Measurements from ENCODE around the gene ACRV1. TPM values are rescaled to one million over a fixed set of nuclear protein-coding genes. Genes with fewer than 3 reads are reported as not detected.

The ACRV1 gene
- total RNA-seq, 4 donors from 2014 or later, result not detected

DNA sequence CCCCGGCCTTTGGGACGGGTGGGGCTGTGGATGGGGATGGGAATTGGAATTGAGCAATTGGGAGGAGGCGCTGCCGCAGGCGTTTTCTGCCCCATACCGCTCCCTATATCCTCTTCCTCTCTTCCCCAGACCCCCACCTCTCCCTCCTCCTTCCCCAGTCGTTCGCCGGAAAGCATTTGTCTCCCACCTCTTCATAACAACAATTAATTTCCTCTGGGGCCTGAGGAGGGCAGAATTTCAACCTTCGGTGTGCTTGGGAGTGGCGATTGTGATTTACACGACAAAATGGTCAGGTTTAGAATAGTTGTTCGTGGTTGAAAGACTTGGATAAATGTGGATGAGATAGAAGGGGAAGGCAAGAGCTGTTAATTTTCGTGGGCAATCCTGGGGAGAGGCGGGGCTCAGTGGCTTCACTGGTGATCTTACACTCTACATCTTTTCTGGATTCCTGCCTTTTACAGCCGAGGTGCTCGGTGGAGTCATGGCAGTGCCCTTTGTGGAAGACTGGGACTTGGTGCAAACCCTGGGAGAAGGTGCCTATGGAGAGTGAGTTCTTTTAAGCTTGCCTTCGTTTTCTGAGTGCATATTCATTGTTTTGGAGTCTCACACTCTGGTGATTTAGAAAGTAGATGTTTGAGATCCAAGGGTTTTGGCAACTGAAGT lies 54.2 kb downstream of the ACRV1 start:
- TF ChIP-seq, protein P1, sequence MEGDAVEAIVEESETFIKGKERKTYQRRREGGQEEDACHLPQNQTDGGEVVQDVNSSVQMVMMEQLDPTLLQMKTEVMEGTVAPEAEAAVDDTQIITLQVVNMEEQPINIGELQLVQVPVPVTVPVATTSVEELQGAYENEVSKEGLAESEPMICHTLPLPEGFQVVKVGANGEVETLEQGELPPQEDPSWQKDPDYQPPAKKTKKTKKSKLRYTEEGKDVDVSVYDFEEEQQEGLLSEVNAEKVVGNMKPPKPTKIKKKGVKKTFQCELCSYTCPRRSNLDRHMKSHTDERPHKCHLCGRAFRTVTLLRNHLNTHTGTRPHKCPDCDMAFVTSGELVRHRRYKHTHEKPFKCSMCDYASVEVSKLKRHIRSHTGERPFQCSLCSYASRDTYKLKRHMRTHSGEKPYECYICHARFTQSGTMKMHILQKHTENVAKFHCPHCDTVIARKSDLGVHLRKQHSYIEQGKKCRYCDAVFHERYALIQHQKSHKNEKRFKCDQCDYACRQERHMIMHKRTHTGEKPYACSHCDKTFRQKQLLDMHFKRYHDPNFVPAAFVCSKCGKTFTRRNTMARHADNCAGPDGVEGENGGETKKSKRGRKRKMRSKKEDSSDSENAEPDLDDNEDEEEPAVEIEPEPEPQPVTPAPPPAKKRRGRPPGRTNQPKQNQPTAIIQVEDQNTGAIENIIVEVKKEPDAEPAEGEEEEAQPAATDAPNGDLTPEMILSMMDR (IDR thresholded peaks at IDR 0.05), result no peak
- ATAC-seq (ENCODE audit: low FRiP score), result peak; percentile 24
- DNase-seq (ENCODE audit: low spot score), result no peak

DNA sequence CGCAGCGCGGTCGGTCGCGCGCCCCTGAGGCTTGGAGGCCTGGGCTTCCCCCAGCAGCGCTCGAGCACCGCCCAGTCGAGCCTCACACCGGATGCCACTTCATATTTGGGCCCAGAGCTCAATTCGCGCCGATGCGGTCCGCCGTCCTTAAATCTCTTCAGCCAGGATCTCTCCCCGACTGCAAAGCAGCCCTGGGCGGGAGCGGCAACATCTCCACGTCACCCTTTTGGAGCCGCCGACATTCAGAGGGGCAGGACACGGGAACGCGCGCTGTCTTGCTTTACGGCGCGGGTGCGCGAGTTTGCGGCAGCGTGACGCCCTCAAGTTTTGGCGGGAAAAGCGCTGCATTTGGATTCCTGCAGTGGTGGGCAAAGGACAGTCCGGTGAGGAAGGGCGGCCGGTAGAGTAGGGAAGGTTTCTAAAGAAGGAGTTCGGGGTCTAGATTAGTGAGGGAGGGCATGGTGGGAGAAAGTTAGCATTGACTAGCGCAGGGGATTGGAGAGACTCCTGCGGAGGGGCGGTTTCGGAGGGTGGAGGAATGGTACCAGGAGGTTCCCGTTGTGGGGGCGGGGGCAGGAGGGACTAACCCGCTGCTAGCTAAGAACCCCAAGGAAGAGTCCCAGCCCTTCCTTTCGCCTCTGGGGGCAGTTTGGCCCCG lies 54.9 kb downstream of the ACRV1 start:
- peak; percentile 91 for ATAC-seq (ENCODE audit: low FRiP score)
- peak; percentile 77 for DNase-seq (ENCODE audit: low spot score)
- TF ChIP-seq, protein P1 (IDR thresholded peaks at IDR 0.05), result no peak

GRCh38 chr11:125625225-125625629 lies 55.4 kb downstream of the ACRV1 start:
- TF ChIP-seq, protein P1 (IDR thresholded peaks at IDR 0.05), result no peak
- ATAC-seq (ENCODE audit: low FRiP score) (peak; percentile 54), DNase-seq (ENCODE audit: low spot score) (no peak)

GRCh38 chr11:125624756-125625213 lies 55.9 kb downstream of the ACRV1 start, which contains the start of gene CHEK1:
Gene CHEK1 (plus strand): TSS chr11:125625163. CDS start chr11:125626769, 1,606 bp downstream.
- no peak for ATAC-seq (ENCODE audit: low FRiP score)
- TF ChIP-seq, protein P1 (IDR thresholded peaks at IDR 0.05), result no peak

GRCh38 chr11:125623064-125623463 lies 57.6 kb downstream of the ACRV1 start:
- DNase-seq (ENCODE audit: low spot score) (no peak), ATAC-seq (ENCODE audit: low FRiP score) (no peak)
- TF ChIP-seq, protein P1 (IDR thresholded peaks at IDR 0.05), result no peak

More at GRCh38 chr11:125624756-125625213, 55.9 kb downstream of the ACRV1 start, which contains the start of gene CHEK1:
- DNase-seq (ENCODE audit: low spot score), result no peak

DNA sequence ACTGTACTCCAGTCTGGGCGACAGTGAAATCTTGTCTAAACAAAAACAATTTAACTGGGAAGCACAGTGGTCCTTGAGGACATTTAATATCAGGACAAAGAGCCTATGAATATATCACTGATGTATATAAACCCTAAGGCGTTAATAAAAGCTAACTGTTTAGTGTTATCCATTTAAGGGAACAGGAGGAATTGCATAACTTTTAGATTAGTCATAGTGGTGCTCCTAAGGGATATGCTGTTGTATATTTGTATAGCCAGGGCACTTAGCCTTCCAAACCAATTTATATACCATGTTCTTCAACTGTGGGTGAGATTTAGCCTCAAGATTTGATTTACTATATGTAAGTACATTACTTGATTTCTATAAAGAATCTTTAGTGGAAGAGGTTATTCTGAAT lies 58.7 kb downstream of the ACRV1 start:
- TF ChIP-seq, protein P1 (IDR thresholded peaks at IDR 0.05), result no peak
- DNase-seq (ENCODE audit: low spot score) (no peak), ATAC-seq (ENCODE audit: low FRiP score) (no peak)

Small RNA genes within 50 kb of the gene (small RNA-seq; reads per million reads assigned to genes)
- not detected for gene RNU2-35P

Other genes with a start within 250 kb of the ACRV1 start
- 10 to 100 TPM; 10.7 to 27.7 (median 15.6) TPM for gene FEZ1, start 184.6 kb downstream of the ACRV1 start, total RNA-seq
- 100 to 1,000 TPM in 1 of 4 donors, 10 to 100 TPM in 3; 68.6 to 116 (median 85.5) TPM for gene EI24, start 111.4 kb downstream of the ACRV1 start, total RNA-seq
- 100 to 1,000 TPM in 1 of 4 donors, 10 to 100 TPM in 3; 66.8 to 135 (median 83.6) TPM for gene STT3A, start 88.0 kb downstream of the ACRV1 start, total RNA-seq
- 1 to 10 TPM; 1.2 to 5.4 (median 3.0) TPM for gene CHEK1, start 55.7 kb downstream of the ACRV1 start, total RNA-seq
- gene PATE1, start 65.4 kb upstream of the ACRV1 start, total RNA-seq, result not detected
- not detected for gene PATE2, start 98.0 kb upstream of the ACRV1 start, total RNA-seq
- not detected for gene PATE3, start 107.3 kb upstream of the ACRV1 start, total RNA-seq
- gene PATE4, start 152.5 kb upstream of the ACRV1 start, total RNA-seq, result not detected
- gene HYLS1, start 206.8 kb upstream of the ACRV1 start, total RNA-seq, result 1 to 10 TPM; 2.6 to 4.9 (median 3.0) TPM
- gene PUS3, start 222.4 kb upstream of the ACRV1 start, total RNA-seq, result 10 to 100 TPM in 2 of 4 donors, 1 to 10 TPM in 2; 7.3 to 12.2 (median 9.5) TPM
- gene DDX25, start 223.7 kb upstream of the ACRV1 start, total RNA-seq, result 1 to 10 TPM in 1 of 4 donors, under 1 TPM in 1, not detected in 2; 0.60 to 2.5 TPM

Measured in omental fat pad (tissue), 4 donors.